Mesendoderm (in vitro differentiated cells): ENCODE measurements around the gene TENM4.

Experiments
- DNase-seq: peaks from one replicate; pipeline ENCODE4 v3.0.0; 2013
- H2AK5ac ChIP-seq: 2 replicates; pipeline ENCODE4 v1.6.1; 2013; ENCODE audit warnings: low read length, inconsistent platforms
- H2BK120ac ChIP-seq: 2 replicates; pipeline ENCODE4 v1.6.1; 2013; ENCODE audit warnings: low read depth, mild to moderate bottlenecking, low read length, moderate library complexity, mixed read lengths
- H2BK15ac ChIP-seq: replicated peaks from 2 replicates; pipeline ENCODE4 v1.6.1; 2013; ENCODE audit warnings: low read depth, mild to moderate bottlenecking, moderate library complexity
- H2BK5ac ChIP-seq: 2 replicates; pipeline ENCODE4 v1.6.1; 2013; ENCODE audit warnings: low read length, inconsistent platforms
- H3K18ac ChIP-seq: 2 replicates; pipeline ENCODE4 v1.6.1; 2013; ENCODE audit warnings: mild to moderate bottlenecking, low read length, mixed read lengths
- H3K23ac ChIP-seq: one replicate; pipeline ENCODE4 v1.6.1; 2013; ENCODE audit warnings: low read length
- H3K27ac ChIP-seq: 2 replicates; pipeline ENCODE4 v1.5.1; 2013; ENCODE audit warnings: low read depth, mild to moderate bottlenecking, inconsistent platforms, low read length, moderate library complexity
- H3K27me3 ChIP-seq: 2 replicates; pipeline ENCODE4 v1.6.1; 2013; ENCODE audit warnings: low read length, control low read depth, mild to moderate bottlenecking, inconsistent platforms; ENCODE audit not compliant: insufficient read depth, poor library complexity
- H3K36me3 ChIP-seq: 2 replicates; pipeline ENCODE4 v1.6.1; 2013; ENCODE audit warnings: low read length, inconsistent platforms; ENCODE audit not compliant: control insufficient read depth, insufficient read depth
- H3K4ac ChIP-seq: one replicate; pipeline ENCODE4 v1.6.1; 2013; ENCODE audit warnings: low read depth, mild to moderate bottlenecking, low read length, moderate library complexity
- H3K4me1 ChIP-seq: 2 replicates; pipeline ENCODE4 v1.6.1; 2013; ENCODE audit warnings: low read depth, low read length, inconsistent platforms; ENCODE audit not compliant: control insufficient read depth
- H3K4me2 ChIP-seq: 2 replicates; pipeline ENCODE4 v1.6.1; 2013; ENCODE audit warnings: low read length
- H3K4me3 ChIP-seq: 2 replicates; pipeline ENCODE4 v1.5.1; 2013; ENCODE audit warnings: mild to moderate bottlenecking, low read length
- H3K56ac ChIP-seq: one replicate; pipeline ENCODE4 v1.6.1; 2013; ENCODE audit warnings: low read length
- H3K79me1 ChIP-seq: 2 replicates; pipeline ENCODE4 v1.6.1; 2013; ENCODE audit warnings: low read length, inconsistent platforms
- H3K79me2 ChIP-seq: 2 replicates; pipeline ENCODE4 v1.6.1; 2013; ENCODE audit warnings: mild to moderate bottlenecking, low read length; ENCODE audit not compliant: control insufficient read depth, insufficient read depth
- H3K9ac ChIP-seq: 2 replicates; pipeline ENCODE4 v1.6.1; 2013; ENCODE audit warnings: low read length, inconsistent platforms
- H4K5ac ChIP-seq: one replicate; pipeline ENCODE4 v1.6.1; 2013; ENCODE audit warnings: low read length
- H4K8ac ChIP-seq: one replicate; pipeline ENCODE4 v1.6.1; 2013; ENCODE audit warnings: low read depth, mild to moderate bottlenecking, control low read depth, low read length, moderate library complexity
- WGBS: extraction: QIAGEN DNeasy Blood & Tissue Kit; methylation state at CpG from one replicate; pipeline ENCODE4 v1.1.7; 2013; ENCODE audit warnings: low lambda C conversion rate, missing lambda C conversion rate; ENCODE audit not compliant: insufficient coverage; ENCODE audit errors: extremely low coverage; 5-methylcytosine and 5-hydroxymethylcytosine counted together

Gene TENM4

DNA sequence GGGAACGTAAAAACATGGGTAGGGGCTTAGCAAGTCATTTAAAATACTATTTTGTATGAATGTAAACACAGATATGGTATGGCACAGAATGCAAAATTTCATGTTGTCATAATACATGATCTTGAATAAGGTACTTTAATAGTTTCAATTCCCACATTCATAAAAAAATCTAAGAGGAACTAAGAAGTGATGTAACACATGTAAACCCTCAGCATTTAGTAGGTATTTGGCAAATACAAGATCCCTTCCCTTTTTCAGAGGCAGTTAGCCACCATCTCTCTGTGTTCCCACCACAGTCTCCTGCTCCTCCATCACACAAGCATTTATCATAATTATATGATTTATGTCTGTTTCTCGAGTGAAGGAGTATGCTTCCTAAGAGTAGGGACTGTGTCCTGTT is 251.8 kb downstream of the TENM4 start:
- Histone ChIP-seq H2BK5ac (no peak overlapping the region), H3K4ac (no peak overlapping the region), H4K8ac (no peak overlapping the region), H2AK5ac (no peak overlapping the region), H3K4me1 (no peaks in the 10 kb centered on the region), H3K79me1 (no peaks in the 10 kb centered on the region), H3K27me3 (no peaks in the 10 kb centered on the region), H3K27ac (no peak overlapping the region), H3K23ac (no peak overlapping the region), H3K36me3 (no peaks in the 10 kb centered on the region), H3K79me2 (no peaks in the 10 kb centered on the region), H3K9ac (no peak overlapping the region), H3K56ac (no peak overlapping the region), H3K18ac (no peak overlapping the region), H4K5ac (no peak overlapping the region), H3K4me3 (no peak overlapping the region), H3K4me2 (no peak overlapping the region), H2BK120ac (no peak overlapping the region), H2BK15ac (no peak overlapping the region)
- WGBS = no CpG with 5 or more reads among the region's 2 CpGs
- no peak for DNase-seq

DNA sequence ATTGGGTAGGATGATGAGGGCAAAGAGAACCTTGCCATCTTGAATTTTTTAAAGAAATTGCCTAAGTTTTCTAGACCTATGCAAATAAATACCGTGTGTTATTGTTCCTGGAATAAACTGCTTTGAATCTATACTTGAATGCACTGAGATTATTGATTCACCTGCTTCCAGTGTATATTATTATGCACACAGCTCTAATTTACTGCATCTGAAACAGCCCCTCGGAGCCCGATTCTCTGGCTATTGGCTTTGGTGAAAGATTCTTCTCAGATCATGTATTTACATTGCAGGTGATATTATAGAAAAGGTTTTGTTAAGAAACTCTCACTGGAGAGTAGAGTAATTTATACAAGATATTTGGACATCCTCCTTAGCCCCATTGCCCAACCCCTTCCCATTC is 254.2 kb downstream of the TENM4 start:
- H3K27me3 ChIP-seq = no peaks in the 10 kb centered on the region
- DNase-seq = no peak
- no peaks in the 10 kb centered on the region for H3K36me3 ChIP-seq
- H3K56ac ChIP-seq = no peak overlapping the region
- no peak overlapping the region for H3K27ac ChIP-seq
- H3K4me2 ChIP-seq = no peak overlapping the region
- no peak overlapping the region for H4K5ac ChIP-seq
- H2BK5ac ChIP-seq = no peak overlapping the region
- no peaks in the 10 kb centered on the region for H3K4me1 ChIP-seq
- H4K8ac ChIP-seq = no peak overlapping the region
- no peak overlapping the region for H2BK15ac ChIP-seq
- no peaks in the 10 kb centered on the region for H3K79me2 ChIP-seq
- H3K23ac ChIP-seq = no peak overlapping the region
- WGBS = no CpG with 5 or more reads among the region's 3 CpGs
- H3K9ac ChIP-seq = no peak overlapping the region
- H2BK120ac ChIP-seq = no peak overlapping the region
- H3K4me3 ChIP-seq = no peak overlapping the region
- no peak overlapping the region for H3K4ac ChIP-seq
- H3K79me1 ChIP-seq = no peaks in the 10 kb centered on the region
- no peak overlapping the region for H2AK5ac ChIP-seq
- H3K18ac ChIP-seq = no peak overlapping the region

DNA sequence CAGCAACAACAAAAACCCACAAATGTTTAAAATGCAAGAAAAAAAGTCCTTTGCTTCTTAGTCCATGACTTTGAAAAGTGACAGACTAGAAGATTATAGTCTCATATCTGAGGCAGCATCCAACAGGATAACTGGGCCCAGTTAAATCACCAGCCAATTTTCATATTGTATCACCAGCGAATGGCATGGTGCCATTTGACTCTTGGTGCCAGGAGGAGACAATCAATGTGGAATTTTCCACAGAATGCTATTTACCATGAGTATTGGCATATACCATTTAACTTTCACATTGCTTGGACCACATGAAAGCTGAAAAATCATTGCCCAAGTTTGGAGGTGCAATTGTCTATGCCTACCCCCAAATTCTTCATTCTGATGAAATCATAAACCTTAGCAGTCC is 255.5 kb downstream of the TENM4 start:
- H3K27ac ChIP-seq = no peak overlapping the region
- no peak overlapping the region for H3K4me3 ChIP-seq
- H3K4me2 ChIP-seq = no peak overlapping the region
- H3K23ac ChIP-seq = no peak overlapping the region
- no peaks in the 10 kb centered on the region for H3K79me1 ChIP-seq
- no peak overlapping the region for H2BK15ac ChIP-seq
- no peak overlapping the region for H3K18ac ChIP-seq
- H3K36me3 ChIP-seq = no peaks in the 10 kb centered on the region
- H3K4me1 ChIP-seq = no peaks in the 10 kb centered on the region
- no peak overlapping the region for H2BK120ac ChIP-seq
- H2BK5ac ChIP-seq = no peak overlapping the region
- no peak for DNase-seq
- no peak overlapping the region for H3K9ac ChIP-seq
- H4K5ac ChIP-seq = no peak overlapping the region
- H4K8ac ChIP-seq = no peak overlapping the region
- H2AK5ac ChIP-seq = no peak overlapping the region
- WGBS = no CpG with 5 or more reads among the region's 1 CpG
- no peaks in the 10 kb centered on the region for H3K27me3 ChIP-seq
- no peak overlapping the region for H3K4ac ChIP-seq
- H3K56ac ChIP-seq = no peak overlapping the region
- no peaks in the 10 kb centered on the region for H3K79me2 ChIP-seq

DNA sequence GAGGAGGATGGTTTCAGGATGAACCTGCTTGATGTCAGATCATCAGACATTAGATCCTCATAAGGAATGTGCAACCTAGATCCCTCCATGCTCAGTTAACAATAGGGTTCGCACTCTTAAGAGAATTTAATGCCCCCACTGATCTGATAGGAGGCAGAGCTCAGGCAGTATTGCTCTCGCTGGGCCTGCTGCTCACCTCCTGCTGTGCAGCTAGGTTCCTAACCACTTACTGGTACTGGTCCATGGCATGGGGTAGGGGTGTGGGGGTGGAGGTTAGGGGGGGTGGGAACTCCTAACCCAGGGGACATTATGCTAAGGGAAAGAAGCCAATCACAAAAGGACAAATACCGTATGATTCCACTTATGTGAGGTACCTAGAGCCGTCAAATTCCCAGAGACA is 256.5 kb downstream of the TENM4 start:
- Histone ChIP-seq H3K23ac (no peak overlapping the region), H2BK5ac (no peak overlapping the region), H3K18ac (no peak overlapping the region), H4K8ac (no peak overlapping the region), H3K36me3 (no peaks in the 10 kb centered on the region), H3K79me1 (no peaks in the 10 kb centered on the region), H3K79me2 (no peaks in the 10 kb centered on the region), H3K27me3 (no peaks in the 10 kb centered on the region), H3K4me2 (no peak overlapping the region), H3K4ac (no peak overlapping the region), H4K5ac (no peak overlapping the region), H3K56ac (no peak overlapping the region), H2BK120ac (no peak overlapping the region), H3K4me3 (no peak overlapping the region), H3K27ac (no peak overlapping the region), H2AK5ac (no peak overlapping the region), H2BK15ac (no peak overlapping the region), H3K4me1 (no peaks in the 10 kb centered on the region), H3K9ac (no peak overlapping the region)
- WGBS = no CpG with 5 or more reads among the region's 4 CpGs
- DNase-seq = no peak

DNA sequence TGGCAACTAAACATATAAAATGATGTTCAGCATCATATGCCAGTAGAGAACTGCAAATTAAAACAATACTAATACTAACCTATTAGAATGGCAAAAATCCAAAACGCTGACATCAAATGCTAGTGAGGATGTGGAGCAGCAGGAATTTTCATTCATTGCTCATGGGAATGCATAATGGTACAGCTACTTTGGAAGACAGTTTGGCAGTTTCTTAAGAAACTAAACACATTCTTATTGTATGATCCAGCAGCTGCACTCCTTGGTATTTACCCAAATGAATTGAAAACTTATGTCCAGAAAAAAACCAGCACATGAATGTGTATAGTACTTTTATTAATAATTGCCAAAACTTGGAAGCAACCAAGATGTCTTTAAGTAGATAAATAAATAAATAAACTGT is 258.0 kb downstream of the TENM4 start:
- Histone ChIP-seq H3K56ac (no peak overlapping the region), H2BK15ac (no peak overlapping the region), H3K79me2 (no peaks in the 10 kb centered on the region), H3K4ac (no peak overlapping the region), H4K8ac (no peak overlapping the region), H3K4me2 (no peak overlapping the region), H3K27ac (no peak overlapping the region), H3K4me3 (no peak overlapping the region), H3K4me1 (no peaks in the 10 kb centered on the region), H3K18ac (no peak overlapping the region), H2AK5ac (no peak overlapping the region), H4K5ac (no peak overlapping the region), H3K79me1 (peaks cover 2% of the 10 kb centered on the region), H2BK120ac (no peak overlapping the region), H3K36me3 (no peaks in the 10 kb centered on the region), H2BK5ac (no peak overlapping the region), H3K23ac (no peak overlapping the region), H3K27me3 (no peaks in the 10 kb centered on the region), H3K9ac (no peak overlapping the region)
- no CpG with 5 or more reads among the region's 1 CpG for WGBS
- DNase-seq = no peak

DNA sequence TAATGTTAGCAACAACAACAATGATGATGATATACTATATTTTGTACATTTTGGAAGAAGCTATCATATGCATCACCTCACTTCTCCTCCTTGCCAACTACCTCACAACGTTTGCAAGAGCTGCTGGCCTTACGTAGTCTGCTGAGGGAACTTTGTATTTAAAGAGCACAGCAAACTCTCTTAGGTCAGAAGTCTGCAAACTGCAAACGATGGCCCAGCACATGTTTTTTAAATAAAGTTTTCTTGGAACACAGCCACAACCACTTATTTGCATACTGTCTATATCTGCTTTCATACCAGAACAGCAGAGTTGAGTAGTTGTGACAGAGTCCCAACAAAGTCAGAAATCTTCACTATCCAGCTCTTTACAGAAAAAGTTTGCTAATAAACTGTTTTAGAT is 261.7 kb downstream of the TENM4 start:
- no peak overlapping the region for H3K9ac ChIP-seq
- H3K4me1 ChIP-seq = no peaks in the 10 kb centered on the region
- H4K8ac ChIP-seq = no peak overlapping the region
- H3K79me1 ChIP-seq = peaks cover 2% of the 10 kb centered on the region
- H2BK5ac ChIP-seq = no peak overlapping the region
- no peak overlapping the region for H3K4me3 ChIP-seq
- no CpG with 5 or more reads among the region's 3 CpGs for WGBS
- H3K4ac ChIP-seq = no peak overlapping the region
- no peak overlapping the region for H3K27ac ChIP-seq
- H2AK5ac ChIP-seq = no peak overlapping the region
- H3K27me3 ChIP-seq = no peaks in the 10 kb centered on the region
- no peak for DNase-seq
- no peaks in the 10 kb centered on the region for H3K36me3 ChIP-seq
- no peak overlapping the region for H2BK15ac ChIP-seq
- H2BK120ac ChIP-seq = no peak overlapping the region
- no peak overlapping the region for H3K23ac ChIP-seq
- H4K5ac ChIP-seq = no peak overlapping the region
- no peak overlapping the region for H3K18ac ChIP-seq
- no peaks in the 10 kb centered on the region for H3K79me2 ChIP-seq
- no peak overlapping the region for H3K56ac ChIP-seq
- H3K4me2 ChIP-seq = no peak overlapping the region
